DMS114 treated with DMSO at 0.1 percent for 48 hours (cell line): Measurements from ENCODE around the gene SART1.

Experiments used
- DNase-seq: peaks from one replicate; lab custom pipeline; 2025; ENCODE audit not compliant: unreplicated experiment; lab: John Stamatoyannopoulos, UW

The SART1 gene

DNA sequence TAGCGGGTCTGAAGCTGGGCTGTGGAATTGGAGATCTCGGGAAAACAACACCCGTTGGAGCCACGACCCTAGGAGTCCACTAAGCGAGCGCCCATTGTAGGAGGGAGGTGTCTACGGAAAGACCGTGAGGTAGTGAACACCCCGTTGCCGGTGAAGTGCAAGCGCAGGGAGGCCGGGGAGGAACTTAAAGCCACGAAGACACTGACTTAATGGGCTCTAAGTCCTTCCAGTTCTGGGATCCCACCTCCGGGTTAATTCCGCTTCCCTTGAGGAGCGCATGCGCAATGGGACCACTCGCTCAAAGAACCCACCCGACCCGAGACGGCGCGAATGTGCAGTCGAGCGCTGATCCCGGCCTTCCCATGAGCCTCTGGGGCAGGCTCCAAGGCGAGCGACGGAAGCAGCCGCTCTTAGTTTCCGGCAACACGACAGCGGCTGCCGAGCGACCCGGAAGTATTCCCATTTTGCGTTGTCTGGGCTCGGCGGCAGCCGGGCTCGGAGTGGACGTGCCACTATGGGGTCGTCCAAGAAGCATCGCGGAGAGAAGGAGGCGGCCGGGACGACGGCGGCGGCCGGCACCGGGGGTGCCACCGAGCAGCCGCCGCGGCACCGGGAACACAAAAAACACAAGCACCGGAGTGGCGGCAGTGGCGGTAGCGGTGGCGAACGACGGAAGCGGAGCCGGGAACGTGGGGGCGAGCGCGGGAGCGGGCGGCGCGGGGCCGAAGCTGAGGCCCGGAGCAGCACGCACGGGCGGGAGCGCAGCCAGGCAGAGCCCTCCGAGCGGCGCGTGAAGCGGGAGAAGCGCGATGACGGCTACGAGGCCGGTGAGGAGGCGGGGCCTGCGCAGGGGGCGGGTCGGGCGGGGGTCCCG is at the start of gene SART1:
SART1 (plus strand) TSS at position 468 of the 874 bp plus-strand sequence; CDS start at position 515, 47 bp downstream.
- DNase-seq = peak; percentile 96

- no peak for DNase-seq
These were observed 48.7 kb upstream of the SART1 start for GRCh38 chr11:65912845-65913244.

GRCh38 chr11:65915101-65915820 is 46.3 kb upstream of the SART1 start:
- DNase-seq = no peak

GRCh38 chr11:65915821-65916251 is 45.7 kb upstream of the SART1 start:
- DNase-seq = no peak

DNA sequence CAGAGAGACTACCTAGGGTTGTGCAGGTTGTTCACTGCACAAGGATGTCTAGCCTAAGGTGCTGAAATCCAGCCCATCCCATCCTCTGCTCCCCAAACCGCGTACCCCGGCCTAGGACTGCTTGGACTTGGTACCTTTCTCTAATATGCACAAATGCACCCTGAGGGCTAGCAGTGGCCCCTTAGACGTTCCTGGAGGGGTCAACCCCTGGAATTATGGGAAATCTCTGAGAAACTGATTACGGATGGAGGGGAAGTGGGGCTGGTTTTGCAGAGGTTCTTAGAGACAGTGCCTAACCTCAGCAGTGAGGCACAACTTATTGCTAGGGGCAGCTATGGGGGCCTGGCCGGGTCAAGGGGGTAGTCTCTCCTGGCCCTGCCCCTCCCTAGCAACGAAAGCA is 45.1 kb upstream of the SART1 start:
- DNase-seq = no peak

- no peak for DNase-seq
These were observed 44.5 kb upstream of the SART1 start for GRCh38 chr11:65917077-65917433.

DNA sequence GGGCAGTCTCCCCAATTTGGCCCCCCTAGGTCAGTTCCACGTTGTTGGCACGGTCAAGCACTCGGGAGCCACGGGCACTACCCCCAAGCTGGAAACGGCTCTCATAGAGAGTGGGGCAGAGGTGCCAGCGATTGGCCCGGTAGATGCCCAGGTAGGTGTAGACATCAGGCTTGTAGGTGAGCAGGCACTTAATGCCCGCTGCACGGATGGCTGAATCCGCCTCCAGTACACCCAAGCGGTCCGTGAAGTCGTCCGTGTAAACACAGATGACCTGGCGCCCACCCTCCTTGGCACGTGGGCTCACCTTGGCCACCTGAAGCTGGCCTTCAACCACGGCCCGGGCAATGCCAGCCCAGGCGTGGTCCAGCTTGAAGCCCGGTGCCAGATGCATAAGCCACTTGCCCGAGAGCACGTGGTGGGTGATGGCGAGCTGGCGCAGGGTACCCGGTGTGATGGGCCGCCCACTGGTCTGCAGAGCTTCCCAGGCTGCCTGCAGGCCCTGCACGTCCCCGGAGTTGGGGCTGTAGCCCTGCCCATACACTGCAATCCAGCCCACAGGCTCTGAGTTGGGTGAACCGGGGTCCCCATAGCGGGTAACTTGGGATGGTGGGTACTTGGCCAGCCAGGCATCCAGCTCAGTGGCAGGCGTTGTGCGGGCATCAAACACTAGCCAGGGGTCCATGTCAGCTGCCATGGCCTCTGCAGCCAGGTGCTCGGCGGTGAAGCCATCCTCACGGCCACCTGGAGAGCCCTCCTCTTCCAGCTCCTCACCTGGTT is 43.9 kb upstream of the SART1 start:
- DNase-seq = no peak

DNA sequence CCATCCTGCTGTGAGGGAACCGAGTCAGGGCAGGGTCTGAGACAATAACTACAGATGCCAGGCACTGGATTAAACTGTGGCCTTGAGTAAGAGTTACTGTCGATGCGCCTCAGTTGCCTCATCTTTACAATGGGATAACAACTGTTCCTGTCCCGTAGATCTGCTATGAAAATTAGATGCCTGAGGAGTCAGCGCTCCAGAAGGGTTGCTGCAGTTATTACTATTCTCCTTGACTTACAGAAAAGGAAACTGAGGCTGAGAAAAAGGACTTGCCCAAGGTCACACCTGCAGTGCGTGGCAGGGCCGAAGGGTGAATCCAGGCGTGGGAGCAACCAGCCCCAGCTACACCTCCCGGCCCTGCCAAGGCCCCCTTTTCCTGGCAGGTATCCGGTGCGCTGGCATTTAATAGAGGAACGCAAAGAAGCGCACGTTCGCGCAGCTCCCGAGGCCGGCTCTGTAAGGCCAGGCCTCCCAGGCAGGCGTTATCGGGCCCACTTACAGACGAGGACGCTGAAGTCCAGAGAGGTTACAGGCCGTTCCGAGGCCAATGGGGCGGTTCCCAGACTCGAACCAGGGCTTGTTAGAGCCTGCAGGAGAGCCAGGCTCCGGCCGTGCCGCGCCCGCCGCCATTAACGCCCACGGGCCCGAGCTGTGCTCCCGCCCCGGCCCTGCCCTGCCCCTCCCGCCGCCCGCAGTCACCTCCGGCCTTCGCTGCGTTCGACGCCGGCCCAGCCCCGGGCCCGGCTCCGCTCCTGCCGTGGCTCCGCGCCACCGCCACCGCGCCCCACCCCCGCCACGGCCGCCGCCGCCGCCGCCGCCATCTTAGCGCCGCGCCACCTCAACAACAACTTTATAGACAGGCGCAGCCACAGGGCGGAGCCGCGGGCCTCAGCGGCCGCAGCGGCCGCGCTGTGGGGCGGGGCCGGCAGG is 43.1 kb upstream of the SART1 start, which contains the start of gene C11orf68:
C11orf68 (minus strand) TSS at position 852 of the 930 bp plus-strand sequence; CDS start at position 821, 31 bp downstream.
- no peak for DNase-seq

DNA sequence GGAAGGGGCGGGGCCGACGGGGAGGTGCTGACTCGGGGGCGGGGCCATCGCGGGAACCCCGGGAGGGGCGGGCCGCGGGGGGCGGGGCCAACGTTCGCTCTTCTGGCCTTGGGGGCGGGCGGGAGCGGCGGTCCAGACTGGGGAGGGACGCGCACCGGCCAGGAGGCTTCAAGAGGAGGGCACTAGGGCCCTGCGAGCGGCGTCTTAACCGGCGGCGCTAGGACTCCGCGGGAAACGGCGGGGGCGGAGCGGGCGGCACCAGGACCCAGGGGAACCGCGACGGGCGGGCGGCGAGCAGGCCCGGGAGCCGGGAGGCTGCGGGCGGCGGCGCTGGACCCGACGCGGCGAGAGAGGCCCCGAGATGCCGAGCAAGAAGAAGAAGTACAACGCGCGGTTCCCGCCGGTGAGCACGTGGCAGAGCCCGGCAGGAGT is 42.4 kb upstream of the SART1 start, which contains the start of gene DRAP1:
DRAP1 (plus strand) TSS at position 286 of the 432 bp plus-strand sequence; CDS start at position 362, 76 bp downstream.
- DNase-seq = peak; percentile 94

DNA sequence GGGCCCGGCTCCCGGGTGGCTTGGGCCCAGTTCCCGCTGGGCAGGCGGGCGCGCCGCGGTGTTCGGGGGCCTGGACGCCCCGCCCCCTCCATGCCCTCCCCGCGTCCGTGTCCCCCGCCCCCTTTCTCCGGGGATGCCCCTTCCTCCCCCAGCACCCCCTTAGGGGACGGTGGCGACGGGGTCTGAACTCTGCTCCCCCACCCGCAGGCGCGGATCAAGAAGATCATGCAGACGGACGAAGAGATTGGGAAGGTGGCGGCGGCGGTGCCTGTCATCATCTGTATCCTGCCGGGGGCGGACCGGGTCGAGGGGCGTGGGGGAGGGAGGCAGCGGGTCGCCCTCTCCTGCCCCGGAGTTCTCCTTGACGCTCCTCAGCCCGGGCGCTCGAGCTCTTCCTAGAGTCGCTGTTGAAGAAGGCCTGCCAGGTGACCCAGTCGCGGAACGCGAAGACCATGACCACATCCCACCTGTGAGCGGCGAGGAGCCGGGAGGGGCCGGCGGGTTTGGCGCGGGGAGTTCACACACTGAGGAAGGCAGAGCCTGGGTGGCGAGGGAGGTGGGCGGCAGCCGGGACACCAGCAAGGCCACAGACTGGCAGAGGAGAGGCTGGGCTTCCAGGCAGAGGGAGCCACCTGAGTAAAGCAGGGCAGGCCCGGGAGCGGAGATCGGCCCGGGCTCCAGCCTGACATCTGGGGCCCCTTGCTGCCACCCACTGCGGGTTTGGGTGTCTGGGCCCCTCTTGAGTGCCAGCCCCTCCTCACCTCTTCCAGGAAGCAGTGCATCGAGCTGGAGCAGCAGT is 41.8 kb upstream of the SART1 start:
- no peak for DNase-seq

GRCh38 chr11:65920372-65920802 is 41.1 kb upstream of the SART1 start:
- no peak for DNase-seq

DNA sequence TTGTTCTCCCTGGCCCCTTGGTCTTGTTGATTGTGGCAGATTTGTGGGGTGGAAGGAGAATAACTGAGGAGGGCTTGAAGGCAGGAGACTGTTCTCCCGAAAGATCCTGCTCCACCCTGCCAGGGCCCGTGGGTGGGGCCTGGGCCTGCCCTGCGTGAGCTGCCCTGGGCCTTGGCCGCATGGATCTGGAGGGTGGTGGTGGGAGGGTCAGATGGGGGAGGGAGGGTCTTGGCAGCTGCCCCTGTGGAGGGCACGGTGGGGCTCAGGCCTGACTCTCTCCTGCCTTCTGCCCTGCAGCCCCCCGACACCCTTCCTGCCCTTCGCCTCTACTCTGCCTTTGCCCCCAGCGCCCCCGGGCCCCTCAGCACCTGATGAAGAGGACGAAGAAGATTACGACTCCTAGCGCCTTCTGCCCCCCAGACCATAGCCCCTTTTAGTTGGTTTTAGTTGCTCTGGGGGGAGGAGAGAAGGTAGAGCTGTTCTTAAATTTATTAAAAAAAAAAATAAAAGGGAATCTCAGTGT is 40.4 kb upstream of the SART1 start:
- no peak for DNase-seq

GRCh38 chr11:65921876-65922275 is 39.7 kb upstream of the SART1 start:
- no peak for DNase-seq

- DNase-seq = no peak
These were observed 39.0 kb upstream of the SART1 start for GRCh38 chr11:65922565-65922964.

DNA sequence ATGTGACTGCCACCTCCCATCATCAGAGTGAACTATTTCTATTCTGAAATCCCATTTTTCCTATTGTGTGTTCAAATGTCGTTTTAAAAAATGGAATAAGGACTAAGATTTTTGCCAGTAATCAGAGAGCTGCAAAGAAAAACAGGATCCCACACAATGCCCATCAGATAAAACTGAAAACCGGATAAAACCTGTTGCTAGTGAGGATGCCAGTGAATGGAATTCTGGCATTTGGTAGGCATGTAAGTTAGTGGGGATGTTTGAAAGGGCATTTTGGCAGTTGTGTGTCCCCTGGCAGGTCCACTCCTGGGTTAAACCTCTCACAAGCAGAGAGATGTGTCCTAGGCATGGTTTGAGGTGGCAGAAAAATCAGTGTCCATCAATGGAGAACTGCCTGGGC is 36.1 kb upstream of the SART1 start:
- no peak for DNase-seq

- DNase-seq = no peak
These were observed 33.6 kb upstream of the SART1 start for GRCh38 chr11:65927904-65928397.

- DNase-seq = no peak
These were observed 32.9 kb upstream of the SART1 start for GRCh38 chr11:65928667-65929066.

GRCh38 chr11:65931773-65932557 is 29.6 kb upstream of the SART1 start:
- DNase-seq = no peak
